K562 (cell line): ENCODE data around the gene RPL7L1. TPM values are rescaled to one million over a fixed set of nuclear protein-coding genes. Genes with fewer than 3 reads are reported as not detected.

ENCODE experiments used
- ATF4 ChIP-seq: fragments of 450-650 bp; formaldehyde crosslinking; IDR thresholded peaks from 2 replicates; pipeline ENCODE4 v1.4.0; 2022; ENCODE audit warnings: mild to moderate bottlenecking, moderate library complexity
- CEBPB ChIP-seq: fragments of 450-650 bp; IDR thresholded peaks from 2 replicates; pipeline ENCODE4 v1.6.1; 2016; ENCODE audit warnings: missing genetic modification characterization, missing compliant biosample characterization
- FOXK1 ChIP-seq: sonication (generic); formaldehyde crosslinking; IDR thresholded peaks from 2 replicates; pipeline ENCODE4 v1.8.0; 2022; ENCODE audit warnings: missing genetic modification reagents, mild to moderate bottlenecking, borderline replicate concordance
- FOXP1 ChIP-seq: sonication (generic); formaldehyde crosslinking; IDR thresholded peaks from 2 replicates; pipeline ENCODE4 v1.8.0; 2022; ENCODE audit warnings: mild to moderate bottlenecking, missing genetic modification reagents
- POLR3G ChIP-seq: IDR thresholded peaks from 2 replicates; pipeline ENCODE4 v1.6.1; 2011; ENCODE audit not compliant: insufficient read length, insufficient replicate concordance; ENCODE audit errors: extremely low read depth
- RFX1 ChIP-seq: fragments of 450-650 bp; IDR thresholded peaks from 2 replicates; pipeline ENCODE4 v1.6.1; 2016; ENCODE audit warnings: mild to moderate bottlenecking, moderate library complexity
- RNF219 ChIP-seq: fragments of 250-450 bp; sonication (Bioruptor Pico); IDR thresholded peaks from 2 replicates; pipeline ENCODE4 v1.5.0; 2022; ENCODE audit warnings: mild to moderate bottlenecking
- SMAD1 ChIP-seq: fragments of 150-350 bp; IDR thresholded peaks from 2 replicates; pipeline ENCODE4 v1.6.1; 2014; ENCODE audit warnings: low read length, low read depth; ENCODE audit not compliant: partially characterized antibody
- SMAD2 ChIP-seq: fragments of 150-350 bp; IDR thresholded peaks from 2 replicates; pipeline ENCODE4 v1.6.1; 2014; ENCODE audit warnings: low read depth, mild to moderate bottlenecking, low read length
- SMC3 ChIP-seq: conservative IDR thresholded peaks from 2 replicates; pipeline ENCODE4 v1.6.1; 2011; ENCODE audit warnings: low read depth, low read length, improper control_type of control experiment; ENCODE audit not compliant: insufficient read depth
- THRAP3 ChIP-seq: fragments of 450-650 bp; IDR thresholded peaks from 2 replicates; pipeline ENCODE4 v1.6.1; 2016; ENCODE audit warnings: mild to moderate bottlenecking, inconsistent platforms, borderline replicate concordance
- XRCC5 ChIP-seq: fragments of 200-400 bp; formaldehyde crosslinking; IDR thresholded peaks from 2 replicates; pipeline ENCODE4 v1.6.1; 2017; ENCODE audit warnings: low read depth, mild to moderate bottlenecking, low read length
- ZBTB2 ChIP-seq: fragments of 450-650 bp; IDR thresholded peaks from 2 replicates; pipeline ENCODE4 v1.6.1; 2016; ENCODE audit warnings: antibody characterized with exemption
- ZNF140 ChIP-seq: fragments of 250-450 bp; sonication (Bioruptor Pico); IDR thresholded peaks from 2 replicates; pipeline ENCODE4 v1.8.0; 2021; ENCODE audit warnings: moderate library complexity, mild to moderate bottlenecking, inconsistent platforms
- ZNF780A ChIP-seq: fragments of 250-450 bp; sonication (Bioruptor Pico); IDR thresholded peaks from 2 replicates; pipeline ENCODE4 v1.5.0; 2021; ENCODE audit warnings: mild to moderate bottlenecking
- polyA plus RNA-seq, 8 experiments: library from polyadenylated mRNA; depleted of rRNA in 4 of 8; stranded (reverse) in 5 of 8; unstranded in 3 of 8; fragments of >200 nt; fragmentation: Nextera tagmentation in 2 of 8; fragmentation: Illumina TruSeq in 1 of 8; extraction: Ambion mirVana in 2 of 8; extraction: Trizol in 1 of 8; gene quantifications; 2 replicates each; pipeline versions ENCODE4 v1.2.1 to v1.2.3, GENCODE V29; 2011 to 2014; ENCODE audit warnings: inconsistent platforms in 1 of 8, missing spikeins in 1 of 8
- total RNA-seq, 7 experiments: library from RNA; depleted of rRNA in 6 of 7; stranded (reverse); fragments of >200 nt in 6 of 7; fragmentation: Illumina TruSeq in 2 of 7; extraction: Trizol in 2 of 7; gene quantifications; 2 replicates each; pipeline versions ENCODE4 v1.2.1 to v1.2.3, GENCODE V29; 2011 to 2021; ENCODE audit warnings: low replicate concordance in 1 of 7
- TF ChIP-seq, protein P1 (sequence below): IDR thresholded peaks from 3 replicates; pipeline ENCODE4 v1.6.1; 2011; ENCODE audit warnings: borderline replicate concordance, mild to moderate bottlenecking; ENCODE audit not compliant: insufficient read length, insufficient read depth
- TF ChIP-seq, protein P2 (sequence below), 2 experiments: fragments of 450-650 bp; IDR thresholded peaks; 2 replicates each; pipeline ENCODE4 v1.6.1; 2016
- TF ChIP-seq, protein P3 (sequence below), 2 experiments: fragments of 450-650 bp in 1 of 2; sonication (generic) in 1 of 2; formaldehyde crosslinking in 1 of 2; IDR thresholded peaks in 1 of 2; conservative IDR thresholded peaks in 1 of 2; 2 replicates each; pipeline versions ENCODE4 v1.6.1 to v1.8.1; 2016 to 2023; ENCODE audit warnings: mild to moderate bottlenecking in 2 of 2, moderate library complexity in 2 of 2, inconsistent platforms in 1 of 2, missing genetic modification reagents in 1 of 2

Gene RPL7L1
- total and polyA plus RNA-seq, 9 of the 15 experiments (the other 6 are each of a cell fraction or from before 2014, with no cell fraction given): 129 to 259 (median 164) TPM

DNA sequence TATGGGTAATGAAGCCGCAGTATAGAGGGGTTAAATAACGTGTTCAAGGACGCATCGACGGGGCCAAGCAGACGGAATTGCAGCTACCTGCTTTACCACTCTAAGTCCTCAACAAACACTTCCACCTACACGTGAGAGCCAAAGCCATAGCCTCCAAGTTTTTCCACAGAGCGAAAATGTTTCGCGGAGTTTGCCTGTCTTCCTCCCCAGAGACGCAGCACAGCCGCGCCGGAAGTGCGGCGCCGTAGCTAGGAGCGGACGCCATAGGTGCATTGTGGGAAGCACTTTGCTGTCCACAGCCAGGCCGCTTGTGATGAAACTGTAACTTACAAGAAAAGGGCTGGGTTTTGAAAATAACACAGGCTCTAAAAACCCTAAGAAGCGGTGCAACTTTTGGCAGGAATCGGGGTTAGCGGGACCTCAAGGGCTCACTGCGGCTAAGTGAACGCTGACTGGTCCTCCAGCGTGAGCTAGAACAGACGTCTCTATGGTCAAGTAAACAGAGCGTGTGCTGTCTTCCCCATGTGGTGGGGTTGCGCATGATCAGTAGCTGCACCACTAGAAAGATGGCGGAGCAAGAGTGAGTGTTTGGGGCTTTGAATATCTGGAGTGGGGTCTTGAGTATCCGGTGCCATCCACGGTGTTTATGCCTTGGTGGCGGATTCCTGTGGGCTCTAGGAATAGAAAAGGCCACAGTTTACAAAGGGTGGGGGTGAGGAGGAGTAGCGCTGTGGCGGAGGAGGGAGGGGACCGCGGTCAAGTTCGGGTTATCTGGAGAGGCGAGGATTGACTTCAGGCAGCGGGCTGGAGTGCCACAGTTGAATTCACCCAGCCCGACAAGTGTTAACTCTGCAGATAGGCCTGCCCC lies at the start of gene RPL7L1 (continued):
- TF ChIP-seq, protein P1, sequence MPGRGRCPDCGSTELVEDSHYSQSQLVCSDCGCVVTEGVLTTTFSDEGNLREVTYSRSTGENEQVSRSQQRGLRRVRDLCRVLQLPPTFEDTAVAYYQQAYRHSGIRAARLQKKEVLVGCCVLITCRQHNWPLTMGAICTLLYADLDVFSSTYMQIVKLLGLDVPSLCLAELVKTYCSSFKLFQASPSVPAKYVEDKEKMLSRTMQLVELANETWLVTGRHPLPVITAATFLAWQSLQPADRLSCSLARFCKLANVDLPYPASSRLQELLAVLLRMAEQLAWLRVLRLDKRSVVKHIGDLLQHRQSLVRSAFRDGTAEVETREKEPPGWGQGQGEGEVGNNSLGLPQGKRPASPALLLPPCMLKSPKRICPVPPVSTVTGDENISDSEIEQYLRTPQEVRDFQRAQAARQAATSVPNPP: no peak
- peak; percentile 49; the same call in 1 of the 2 replicates for TF ChIP-seq CEBPB (tag)
- peak; percentile 94 for TF ChIP-seq THRAP3
- TF ChIP-seq POLR3G: no peak
- TF ChIP-seq ZNF140 (CRISPR knock-in tag): no peak
- TF ChIP-seq, protein P2, sequence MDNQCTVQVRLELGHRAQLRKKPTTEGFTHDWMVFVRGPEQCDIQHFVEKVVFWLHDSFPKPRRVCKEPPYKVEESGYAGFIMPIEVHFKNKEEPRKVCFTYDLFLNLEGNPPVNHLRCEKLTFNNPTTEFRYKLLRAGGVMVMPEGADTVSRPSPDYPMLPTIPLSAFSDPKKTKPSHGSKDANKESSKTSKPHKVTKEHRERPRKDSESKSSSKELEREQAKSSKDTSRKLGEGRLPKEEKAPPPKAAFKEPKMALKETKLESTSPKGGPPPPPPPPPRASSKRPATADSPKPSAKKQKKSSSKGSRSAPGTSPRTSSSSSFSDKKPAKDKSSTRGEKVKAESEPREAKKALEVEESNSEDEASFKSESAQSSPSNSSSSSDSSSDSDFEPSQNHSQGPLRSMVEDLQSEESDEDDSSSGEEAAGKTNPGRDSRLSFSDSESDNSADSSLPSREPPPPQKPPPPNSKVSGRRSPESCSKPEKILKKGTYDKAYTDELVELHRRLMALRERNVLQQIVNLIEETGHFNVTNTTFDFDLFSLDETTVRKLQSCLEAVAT (IDR thresholded peaks at IDR 0.05): peak; percentile 81 to 92
- peak; percentile 93; the same call in 1 of the 2 replicates for TF ChIP-seq FOXP1 (CRISPR knock-in tag)
- no peak for TF ChIP-seq SMAD1
- 0 out of 2 replicates have a peak, but pooled peaks have one; percentile 52 for TF ChIP-seq ATF4
- TF ChIP-seq SMAD2: no peak
- TF ChIP-seq, protein P3, sequence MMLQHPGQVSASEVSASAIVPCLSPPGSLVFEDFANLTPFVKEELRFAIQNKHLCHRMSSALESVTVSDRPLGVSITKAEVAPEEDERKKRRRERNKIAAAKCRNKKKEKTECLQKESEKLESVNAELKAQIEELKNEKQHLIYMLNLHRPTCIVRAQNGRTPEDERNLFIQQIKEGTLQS (IDR thresholded peaks at IDR 0.05): no peak
- TF ChIP-seq, protein P3 (CRISPR knock-in tag; conservative IDR thresholded peaks at IDR 0.05): peak; percentile 74; the same call in 1 of the 2 replicates
- no peak for TF ChIP-seq ZNF780A
- TF ChIP-seq RFX1: peak; percentile 80
- TF ChIP-seq ZBTB2: peak; percentile 82
- TF ChIP-seq SMC3: no peak
- TF ChIP-seq FOXK1: peak; percentile 96
- TF ChIP-seq RNF219 (CRISPR knock-in tag): no peak
- TF ChIP-seq XRCC5: peak; percentile 84; the same call in 1 of the 2 replicates
